A549 (cell line): ENCODE results near the gene LILRA6. TPM values are rescaled to one million over a fixed set of nuclear protein-coding genes. Genes with fewer than 3 reads are reported as not detected.

ENCODE experiments used
- ATAC-seq, 2 experiments: fragments of 200-7000 bp in 1 of 2; fragments of >200 bp in 1 of 2; cut with Nextera tagmentation in 1 of 2; cut with Tn5 transposase in 1 of 2; 3 replicates each; pipeline versions ENCODE4 v1.8.0 to v1.9.1; 2018 to 2020; ENCODE audit warnings: mild to moderate bottlenecking in 1 of 2, moderate library complexity in 1 of 2
- CTCF ChIA-PET: fragments of 300-600 bp; sonication (Branson Sonifier 250); formaldehyde crosslinking; extraction: SDS; loops from one replicate; lab custom pipeline; 2021; ENCODE audit warnings: antibody characterized with exemption, inconsistent platforms; lab: Yijun Ruan, JAX
- POLR2A ChIA-PET: fragments of 350-600 bp; formaldehyde crosslinking; extraction: SDS; loops from one replicate; lab custom pipeline; 2021; ENCODE audit warnings: antibody characterized with exemption, inconsistent platforms; lab: Yijun Ruan, JAX
- DNase-seq, 2 experiments: peaks; one replicate each; pipeline versions ENCODE4 v3.0.0 to v3.0.0-alpha.2; 2011 to 2016; ENCODE audit warnings: low read depth in 1 of 2, low spot score in 1 of 2
- FAIRE-seq: peaks from 2 replicates; lab custom pipeline; 2011; peaks lifted over from hg19 to GRCh38; lab: Jason Lieb, UNC
- H3K27ac ChIP-seq, 2 experiments: fragments of >200 bp; sonication (Bioruptor Twin); formaldehyde crosslinking; 3 replicates each; pipeline ENCODE4 v1.5.1; 2016 to 2017
- H3K4me1 ChIP-seq: fragments of >200 bp; sonication (Bioruptor Twin); formaldehyde crosslinking; 3 replicates; pipeline ENCODE4 v1.6.1; 2016
- H3K4me2 ChIP-seq: fragments of >200 bp; sonication (Bioruptor Twin); formaldehyde crosslinking; 3 replicates; pipeline ENCODE4 v1.6.1; 2016
- H3K4me3 ChIP-seq: fragments of >200 bp; sonication (Bioruptor Twin); formaldehyde crosslinking; 3 replicates; pipeline ENCODE4 v1.5.1; 2016
- H3K9me3 ChIP-seq: fragments of >200 bp; sonication (Bioruptor Twin); formaldehyde crosslinking; 3 replicates; pipeline ENCODE4 v1.6.1; 2016
- CBX8 ChIP-seq: fragments of 200-600 bp; sonication (generic); IDR thresholded peaks from 2 replicates; pipeline ENCODE4 v1.6.1; 2016
- CHD4 ChIP-seq: fragments of 200-600 bp; sonication (generic); IDR thresholded peaks from 2 replicates; pipeline ENCODE4 v1.6.1; 2016; ENCODE audit warnings: antibody characterized with exemption, mild to moderate bottlenecking, borderline replicate concordance
- EHMT2 ChIP-seq: fragments of 200-600 bp; sonication (generic); IDR thresholded peaks from 2 replicates; pipeline ENCODE4 v1.6.1; 2016; ENCODE audit warnings: antibody characterized with exemption, low read depth, mild to moderate bottlenecking, moderate library complexity
- EP300 ChIP-seq, 2 experiments: fragments of >200 bp; sonication (Bioruptor Twin); formaldehyde crosslinking; IDR thresholded peaks; 2 replicates in 1 of 2; 3 replicates in 1 of 2; pipeline ENCODE4 v1.6.1; 2016 to 2017
- ESRRA ChIP-seq: fragments of 150-350 bp; IDR thresholded peaks from 2 replicates; pipeline ENCODE4 v1.6.1; 2014; ENCODE audit warnings: mild to moderate bottlenecking, low read length, borderline replicate concordance
- HDAC2 ChIP-seq: fragments of 200-600 bp; sonication (generic); IDR thresholded peaks from 2 replicates; pipeline ENCODE4 v1.6.1; 2016
- HEYL ChIP-seq: fragments of 250-450 bp; sonication (Bioruptor Pico); IDR thresholded peaks from 2 replicates; pipeline ENCODE4 v1.8.0; 2021; ENCODE audit warnings: mild to moderate bottlenecking, moderate library complexity
- HOXB5 ChIP-seq: fragments of 250-450 bp; sonication (Bioruptor Pico); IDR thresholded peaks from 2 replicates; pipeline ENCODE4 v1.5.0; 2020; ENCODE audit warnings: mild to moderate bottlenecking, moderate library complexity
- JUN ChIP-seq, 2 experiments: fragments of >200 bp; sonication (Bioruptor Twin); formaldehyde crosslinking; IDR thresholded peaks; 2 replicates in 1 of 2; 3 replicates in 1 of 2; pipeline ENCODE4 v1.6.1; 2016 to 2017
- JUNB ChIP-seq: fragments of >200 bp; sonication (Bioruptor Twin); formaldehyde crosslinking; IDR thresholded peaks from 2 replicates; pipeline ENCODE4 v1.6.1; 2016
- MAFK ChIP-seq: fragments of 450-650 bp; IDR thresholded peaks from 2 replicates; pipeline ENCODE4 v1.6.1; 2014; ENCODE audit not compliant: partially characterized antibody
- MYC ChIP-seq: IDR thresholded peaks from 2 replicates; pipeline ENCODE4 v1.6.1; 2012; ENCODE audit warnings: mild to moderate bottlenecking, inconsistent platforms, low read length, improper control_type of control experiment, borderline replicate concordance
- NFE2L2 ChIP-seq: fragments of 150-350 bp; conservative IDR thresholded peaks from 2 replicates; pipeline ENCODE4 v1.6.1; 2014; ENCODE audit warnings: low read length
- NPAS2 ChIP-seq: fragments of 250-450 bp; sonication (Bioruptor Pico); IDR thresholded peaks from 2 replicates; pipeline ENCODE4 v1.8.0; 2022; ENCODE audit warnings: mild to moderate bottlenecking, moderate library complexity, borderline replicate concordance
- PHF8 ChIP-seq: fragments of 200-600 bp; sonication (generic); IDR thresholded peaks from 2 replicates; pipeline ENCODE4 v1.6.1; 2016; ENCODE audit warnings: low read depth, mild to moderate bottlenecking, antibody characterized with exemption, moderate library complexity, borderline replicate concordance
- RARB ChIP-seq: fragments of 250-450 bp; sonication (Bioruptor Pico); IDR thresholded peaks from 2 replicates; pipeline ENCODE4 v1.8.0; 2021; ENCODE audit warnings: mild to moderate bottlenecking, moderate library complexity
- RNF2 ChIP-seq: fragments of 200-600 bp; sonication (generic); IDR thresholded peaks from 2 replicates; pipeline ENCODE4 v1.6.1; 2016; ENCODE audit warnings: low read depth, mild to moderate bottlenecking, antibody characterized with exemption, moderate library complexity, borderline replicate concordance
- SMC3 ChIP-seq: fragments of >200 bp; sonication (Bioruptor Twin); formaldehyde crosslinking; IDR thresholded peaks from 3 replicates; pipeline ENCODE4 v1.6.1; 2018; ENCODE audit warnings: inconsistent platforms
- ZC3H11A ChIP-seq: fragments of 450-650 bp; IDR thresholded peaks from 2 replicates; pipeline ENCODE4 v1.6.1; 2014; ENCODE audit warnings: antibody characterized with exemption, mild to moderate bottlenecking
- ZFP36 ChIP-seq: fragments of 450-650 bp; IDR thresholded peaks from 2 replicates; pipeline ENCODE4 v1.6.1; 2014; ENCODE audit warnings: borderline replicate concordance; ENCODE audit not compliant: partially characterized antibody
- ZSCAN20 ChIP-seq: fragments of 250-450 bp; sonication (Bioruptor Pico); IDR thresholded peaks from 2 replicates; pipeline ENCODE4 v1.8.0; 2022; ENCODE audit warnings: mild to moderate bottlenecking, moderate library complexity
- WGBS: methylation state at CpG from one replicate; pipeline ENCODE4 v1.1.6; 2017; ENCODE audit errors: missing lambda C conversion rate; 5-methylcytosine and 5-hydroxymethylcytosine counted together
- polyA plus RNA-seq, 4 experiments: library from polyadenylated mRNA; depleted of rRNA in 3 of 4; stranded (reverse); fragments of >200 nt; fragmentation: RNase III in 1 of 4; extraction: RNeasy Plus Mini Kit Qiagen cat#74134 plus additional on column Dnase treatment in 1 of 4; gene quantifications; 2 replicates in 3 of 4; 3 replicates in 1 of 4; pipeline ENCODE4 v1.2.3, GENCODE V29; 2011 to 2017
- TF ChIP-seq, protein P1 (sequence below): fragments of >200 bp; sonication (Bioruptor Twin); formaldehyde crosslinking; IDR thresholded peaks from 2 replicates; pipeline ENCODE4 v1.6.1; 2016
- TF ChIP-seq, protein P2 (sequence below): IDR thresholded peaks from 2 replicates; pipeline ENCODE4 v1.6.1; 2012
- TF ChIP-seq, protein P3 (sequence below): IDR thresholded peaks from 2 replicates; pipeline ENCODE4 v1.6.1; 2012; ENCODE audit warnings: low read depth, borderline replicate concordance
- TF ChIP-seq, protein P4 (sequence below): fragments of 250-450 bp; sonication (Bioruptor Pico); IDR thresholded peaks from 2 replicates; pipeline ENCODE4 v1.5.0; 2021; ENCODE audit warnings: mild to moderate bottlenecking, moderate library complexity, borderline replicate concordance
- TF ChIP-seq, protein P5 (sequence below): fragments of 150-350 bp; IDR thresholded peaks from 2 replicates; pipeline ENCODE4 v1.6.1; 2014; ENCODE audit warnings: low read depth, mild to moderate bottlenecking, low read length
- TF ChIP-seq, protein P6 (sequence below): fragments of 200-600 bp; sonication (generic); IDR thresholded peaks from 2 replicates; pipeline ENCODE4 v1.6.1; 2016; ENCODE audit warnings: antibody characterized with exemption, mild to moderate bottlenecking, moderate library complexity

LILRA6 gene
- polyA plus RNA-seq, 2 of the 4 experiments (the other 2 are of a cell fraction), result not detected

DNA sequence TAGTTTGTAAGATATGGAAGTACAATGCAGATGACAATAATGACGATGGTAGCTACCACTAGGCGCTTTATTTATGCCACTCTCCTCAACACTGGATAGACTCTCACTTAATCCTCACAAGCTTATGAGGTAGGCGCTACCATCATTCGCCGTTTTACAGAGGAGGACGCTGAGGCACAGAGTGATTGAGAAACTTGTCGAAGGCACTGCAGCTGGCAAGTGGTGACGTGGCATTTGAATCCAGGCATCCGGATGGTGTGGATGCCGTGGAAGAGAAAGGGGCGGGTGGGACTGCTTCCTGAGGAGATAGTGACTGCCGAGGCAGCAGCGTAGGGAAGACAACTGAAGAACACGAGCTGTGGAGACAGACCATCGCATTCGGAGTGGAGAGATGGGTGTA lies 43.2 kb downstream of the LILRA6 start:
- peak overlapping the region; percentile 92 to 97; a peak in 4 of 6 replicates for H3K27ac ChIP-seq
- DNase-seq (no peak), ATAC-seq (no peak), FAIRE-seq (no peak)
- H3K4me2 ChIP-seq, result no peak overlapping the region; the same call in 1 of the 3 replicates
- TF ChIP-seq SMC3 (no peak), RNF2 (no peak), CBX8 (no peak), ZC3H11A (no peak), MYC (no peak)
- TF ChIP-seq, protein P1, sequence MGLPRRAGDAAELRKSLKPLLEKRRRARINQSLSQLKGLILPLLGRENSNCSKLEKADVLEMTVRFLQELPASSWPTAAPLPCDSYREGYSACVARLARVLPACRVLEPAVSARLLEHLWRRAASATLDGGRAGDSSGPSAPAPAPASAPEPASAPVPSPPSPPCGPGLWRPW, result no peak
- TF ChIP-seq, protein P2, sequence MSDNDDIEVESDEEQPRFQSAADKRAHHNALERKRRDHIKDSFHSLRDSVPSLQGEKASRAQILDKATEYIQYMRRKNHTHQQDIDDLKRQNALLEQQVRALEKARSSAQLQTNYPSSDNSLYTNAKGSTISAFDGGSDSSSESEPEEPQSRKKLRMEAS, result no peak
- ChIA-PET CTCF (interaction anchor here (0.7 to 2.8 kb wide), 7 partner anchors 8 to 32 kb away, joined by 3 to 14 read pairs (median 4); partner anchors contain the start of genes MBOAT7 and TSEN34), POLR2A (interaction anchor here (2.5 to 5.8 kb wide), 2 partner anchors 9 to 11 kb away, joined by 47 to 132 read pairs; partner anchors contain the start of genes MBOAT7 and TSEN34)
- H3K9me3 ChIP-seq, result no peaks in the 10 kb centered on the region
- H3K4me1 ChIP-seq, result peaks cover 29% of the 10 kb centered on the region
- 93% methylated on average over 16 of the region's 16 CpGs for WGBS
- H3K4me3 ChIP-seq, result no peak overlapping the region

DNA sequence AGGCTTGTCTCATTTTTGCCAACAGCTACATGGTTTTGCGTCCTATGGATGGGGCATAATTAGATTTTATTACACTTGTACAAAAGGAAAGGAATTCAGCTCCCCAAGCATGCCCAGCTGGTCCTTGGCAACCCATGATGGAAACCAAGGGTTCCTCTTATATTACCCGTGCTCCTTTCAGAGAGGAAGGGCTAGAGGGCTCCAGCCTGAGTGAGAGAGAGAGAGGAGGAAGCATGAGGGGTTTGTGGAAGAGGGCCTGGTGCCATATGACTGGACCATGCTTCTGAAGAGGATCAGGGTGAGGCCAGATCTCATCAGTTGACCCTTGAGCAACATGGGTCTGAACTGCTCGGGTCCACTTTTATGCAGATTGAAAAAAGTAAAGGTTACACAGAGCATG lies 45.5 kb downstream of the LILRA6 start:
- DNase-seq (no peak), FAIRE-seq (no peak), ATAC-seq (no peak)
- no peak overlapping the region for H3K4me2 ChIP-seq
- H3K4me1 ChIP-seq, result peaks cover 12% of the 10 kb centered on the region
- H3K4me3 ChIP-seq, result no peak overlapping the region
- H3K9me3 ChIP-seq, result no peaks in the 10 kb centered on the region
- 79% methylated on average over 3 of the region's 3 CpGs for WGBS
- TF ChIP-seq, protein P3, sequence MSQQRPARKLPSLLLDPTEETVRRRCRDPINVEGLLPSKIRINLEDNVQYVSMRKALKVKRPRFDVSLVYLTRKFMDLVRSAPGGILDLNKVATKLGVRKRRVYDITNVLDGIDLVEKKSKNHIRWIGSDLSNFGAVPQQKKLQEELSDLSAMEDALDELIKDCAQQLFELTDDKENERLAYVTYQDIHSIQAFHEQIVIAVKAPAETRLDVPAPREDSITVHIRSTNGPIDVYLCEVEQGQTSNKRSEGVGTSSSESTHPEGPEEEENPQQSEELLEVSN, result no peak
- TF ChIP-seq SMC3, result no peak
- TF ChIP-seq CHD4, result no peak
- TF ChIP-seq EHMT2, result no peak
- no peak for TF ChIP-seq MAFK
- TF ChIP-seq NPAS2 (CRISPR knock-in tag), result no peak
- no peak for TF ChIP-seq EP300 (IDR thresholded peaks at IDR 0.05)
- TF ChIP-seq NFE2L2, result no peak
- TF ChIP-seq JUNB, result no peak
- TF ChIP-seq ZSCAN20 (CRISPR knock-in tag), result no peak
- TF ChIP-seq, protein P4, sequence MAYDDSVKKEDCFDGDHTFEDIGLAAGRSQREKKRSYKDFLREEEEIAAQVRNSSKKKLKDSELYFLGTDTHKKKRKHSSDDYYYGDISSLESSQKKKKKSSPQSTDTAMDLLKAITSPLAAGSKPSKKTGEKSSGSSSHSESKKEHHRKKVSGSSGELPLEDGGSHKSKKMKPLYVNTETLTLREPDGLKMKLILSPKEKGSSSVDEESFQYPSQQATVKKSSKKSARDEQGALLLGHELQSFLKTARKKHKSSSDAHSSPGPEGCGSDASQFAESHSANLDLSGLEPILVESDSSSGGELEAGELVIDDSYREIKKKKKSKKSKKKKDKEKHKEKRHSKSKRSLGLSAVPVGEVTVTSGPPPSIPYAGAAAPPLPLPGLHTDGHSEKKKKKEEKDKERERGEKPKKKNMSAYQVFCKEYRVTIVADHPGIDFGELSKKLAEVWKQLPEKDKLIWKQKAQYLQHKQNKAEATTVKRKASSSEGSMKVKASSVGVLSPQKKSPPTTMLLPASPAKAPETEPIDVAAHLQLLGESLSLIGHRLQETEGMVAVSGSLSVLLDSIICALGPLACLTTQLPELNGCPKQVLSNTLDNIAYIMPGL (CRISPR knock-in tag), result no peak
- TF ChIP-seq HEYL (CRISPR knock-in tag), result no peak
- TF ChIP-seq, protein P5, sequence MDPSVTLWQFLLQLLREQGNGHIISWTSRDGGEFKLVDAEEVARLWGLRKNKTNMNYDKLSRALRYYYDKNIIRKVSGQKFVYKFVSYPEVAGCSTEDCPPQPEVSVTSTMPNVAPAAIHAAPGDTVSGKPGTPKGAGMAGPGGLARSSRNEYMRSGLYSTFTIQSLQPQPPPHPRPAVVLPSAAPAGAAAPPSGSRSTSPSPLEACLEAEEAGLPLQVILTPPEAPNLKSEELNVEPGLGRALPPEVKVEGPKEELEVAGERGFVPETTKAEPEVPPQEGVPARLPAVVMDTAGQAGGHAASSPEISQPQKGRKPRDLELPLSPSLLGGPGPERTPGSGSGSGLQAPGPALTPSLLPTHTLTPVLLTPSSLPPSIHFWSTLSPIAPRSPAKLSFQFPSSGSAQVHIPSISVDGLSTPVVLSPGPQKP, result no peak
- no peak for TF ChIP-seq JUN (IDR thresholded peaks at IDR 0.05)
- no peak overlapping the region for H3K27ac ChIP-seq
- ChIA-PET POLR2A (no interaction called here), CTCF (interaction anchor here (0.9 to 1.4 kb wide), 2 partner anchors 35 to 70 kb away, joined by 3 to 5 read pairs; no protein-coding TSS in a partner anchor)

DNA sequence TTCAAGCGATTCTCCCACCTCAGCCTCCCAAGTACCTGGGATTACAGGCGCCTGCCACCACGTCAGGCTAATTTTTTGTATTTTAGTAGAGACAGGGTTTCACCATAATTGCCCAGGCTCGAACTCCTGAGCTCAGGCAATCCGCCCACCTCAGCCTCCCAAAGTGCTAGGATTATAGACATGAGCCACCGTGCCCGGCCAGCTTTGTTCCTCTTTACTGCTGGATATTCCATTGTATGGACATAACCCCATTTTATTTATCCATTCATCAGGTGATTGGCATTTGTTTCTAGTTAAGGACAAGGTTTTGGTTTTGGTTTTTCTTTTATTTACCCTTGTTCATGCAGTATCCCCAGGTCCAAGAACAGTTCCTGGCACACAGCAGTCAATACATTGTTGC lies 46.1 kb downstream of the LILRA6 start:
- POLR2A ChIA-PET, result no interaction called here
- no peak for TF ChIP-seq MYC
- TF ChIP-seq SMC3, result no peak
- TF ChIP-seq, protein P6, sequence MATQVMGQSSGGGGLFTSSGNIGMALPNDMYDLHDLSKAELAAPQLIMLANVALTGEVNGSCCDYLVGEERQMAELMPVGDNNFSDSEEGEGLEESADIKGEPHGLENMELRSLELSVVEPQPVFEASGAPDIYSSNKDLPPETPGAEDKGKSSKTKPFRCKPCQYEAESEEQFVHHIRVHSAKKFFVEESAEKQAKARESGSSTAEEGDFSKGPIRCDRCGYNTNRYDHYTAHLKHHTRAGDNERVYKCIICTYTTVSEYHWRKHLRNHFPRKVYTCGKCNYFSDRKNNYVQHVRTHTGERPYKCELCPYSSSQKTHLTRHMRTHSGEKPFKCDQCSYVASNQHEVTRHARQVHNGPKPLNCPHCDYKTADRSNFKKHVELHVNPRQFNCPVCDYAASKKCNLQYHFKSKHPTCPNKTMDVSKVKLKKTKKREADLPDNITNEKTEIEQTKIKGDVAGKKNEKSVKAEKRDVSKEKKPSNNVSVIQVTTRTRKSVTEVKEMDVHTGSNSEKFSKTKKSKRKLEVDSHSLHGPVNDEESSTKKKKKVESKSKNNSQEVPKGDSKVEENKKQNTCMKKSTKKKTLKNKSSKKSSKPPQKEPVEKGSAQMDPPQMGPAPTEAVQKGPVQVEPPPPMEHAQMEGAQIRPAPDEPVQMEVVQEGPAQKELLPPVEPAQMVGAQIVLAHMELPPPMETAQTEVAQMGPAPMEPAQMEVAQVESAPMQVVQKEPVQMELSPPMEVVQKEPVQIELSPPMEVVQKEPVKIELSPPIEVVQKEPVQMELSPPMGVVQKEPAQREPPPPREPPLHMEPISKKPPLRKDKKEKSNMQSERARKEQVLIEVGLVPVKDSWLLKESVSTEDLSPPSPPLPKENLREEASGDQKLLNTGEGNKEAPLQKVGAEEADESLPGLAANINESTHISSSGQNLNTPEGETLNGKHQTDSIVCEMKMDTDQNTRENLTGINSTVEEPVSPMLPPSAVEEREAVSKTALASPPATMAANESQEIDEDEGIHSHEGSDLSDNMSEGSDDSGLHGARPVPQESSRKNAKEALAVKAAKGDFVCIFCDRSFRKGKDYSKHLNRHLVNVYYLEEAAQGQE, result no peak
- no peak for TF ChIP-seq HOXB5 (CRISPR knock-in tag)
- no peak for TF ChIP-seq ESRRA
- no peak for TF ChIP-seq EP300 (IDR thresholded peaks at IDR 0.05)
- no peak for TF ChIP-seq RARB
- no peak for TF ChIP-seq HDAC2
- TF ChIP-seq PHF8, result no peak
- TF ChIP-seq ZFP36, result no peak
- TF ChIP-seq NFE2L2, result no peak

More for the DNA sequence above, 46.1 kb downstream of the LILRA6 start:
- H3K4me2 ChIP-seq, result no peak overlapping the region
- H3K4me1 ChIP-seq, result peaks cover 13% of the 10 kb centered on the region
- DNase-seq, result no peak
- ATAC-seq, result no peak
- no peak overlapping the region for H3K27ac ChIP-seq
- WGBS, result 91% methylated on average over 7 of the region's 7 CpGs
- H3K9me3 ChIP-seq, result no peaks in the 10 kb centered on the region
- no peak overlapping the region for H3K4me3 ChIP-seq
- CTCF ChIA-PET, result interaction anchor here (0.9 to 1.4 kb wide), 3 partner anchors 36 to 70 kb away, joined by 3 to 5 read pairs (median 4); no protein-coding TSS in a partner anchor
- FAIRE-seq, result no peak
